ENCODE data around the gene TREX2.

The TREX2 gene

GRCh38 chrX:153394612-153395011 is 51.2 kb downstream of the TREX2 start:
- no peak for ATAC-seq (replicated peaks)
- no peaks in the 10 kb centered on the region for H3K4me1 Mint-ChIP-seq
- peaks cover 0 to 11% of the 10 kb centered on the region in 2 donors for H3K27me3 Mint-ChIP-seq
- no peaks in the 10 kb centered on the region for H3K9me3 Mint-ChIP-seq
- no peak for DNase-seq
- no peak overlapping the region for H3K4me3 Mint-ChIP-seq
- H3K36me3 Mint-ChIP-seq: no peaks in the 10 kb centered on the region
- H3K27ac Mint-ChIP-seq: no peak overlapping the region

Measured in stimulated activated naive B cell treated with anti-CD40 and anti-IgM and Interleukin-4, amounts not matched to agents 10 μg/mL and 1 μg/mL and 100 μg/mL, for 72 hours (primary cell).